NK-92 (cell line): ENCODE results near the gene BOLL.
"Not testable (repeated sequence)": the region's sequence is repeated elsewhere in the genome, so short reads cannot be mapped to it uniquely, and the experiment has no call there.

ENCODE experiments used
- DNase-seq: peaks from one replicate; lab custom pipeline; 2025; ENCODE audit not compliant: unreplicated experiment; lab: John Stamatoyannopoulos, UW

Gene BOLL

DNA sequence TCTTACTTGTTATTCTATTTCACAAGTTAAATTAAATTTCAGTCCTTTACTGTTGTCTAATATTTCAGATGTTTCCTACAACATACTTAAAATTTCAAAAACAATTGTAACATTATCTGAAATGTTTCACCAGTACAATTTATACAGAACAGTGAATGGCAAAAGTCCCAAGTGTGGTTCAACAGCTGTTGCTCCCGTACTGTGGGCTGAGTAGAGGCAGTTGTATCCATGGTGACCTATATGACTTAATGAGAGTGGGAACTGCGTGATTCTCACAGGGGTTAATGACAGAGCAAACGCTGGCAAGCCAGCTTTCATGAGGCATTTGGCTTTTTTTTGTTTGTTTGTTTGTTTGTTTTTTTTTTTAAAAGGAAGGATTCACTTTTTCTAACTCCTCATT, 13.9 kb upstream of the BOLL start:
- DNase-seq: no peak

DNA sequence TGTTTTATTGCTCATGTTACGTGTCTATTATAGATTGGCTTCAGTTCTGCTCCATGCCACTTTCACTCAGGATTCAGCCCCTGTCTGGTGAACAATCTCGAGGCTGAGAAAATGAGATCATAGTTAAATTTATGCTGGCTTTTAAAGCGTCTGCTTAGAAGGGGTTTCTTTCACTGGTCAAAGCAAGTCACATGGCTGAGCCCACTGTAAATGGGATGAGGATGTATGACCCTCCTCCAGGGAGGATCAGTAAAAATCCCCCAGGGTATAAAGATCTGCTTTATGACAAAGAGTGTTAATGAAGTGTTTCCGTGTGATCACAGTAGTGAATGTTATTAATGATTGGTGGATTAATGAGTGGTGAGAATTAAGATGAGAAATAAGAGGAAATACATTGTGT, 13.1 kb upstream of the BOLL start:
- DNase-seq: no peak

DNA sequence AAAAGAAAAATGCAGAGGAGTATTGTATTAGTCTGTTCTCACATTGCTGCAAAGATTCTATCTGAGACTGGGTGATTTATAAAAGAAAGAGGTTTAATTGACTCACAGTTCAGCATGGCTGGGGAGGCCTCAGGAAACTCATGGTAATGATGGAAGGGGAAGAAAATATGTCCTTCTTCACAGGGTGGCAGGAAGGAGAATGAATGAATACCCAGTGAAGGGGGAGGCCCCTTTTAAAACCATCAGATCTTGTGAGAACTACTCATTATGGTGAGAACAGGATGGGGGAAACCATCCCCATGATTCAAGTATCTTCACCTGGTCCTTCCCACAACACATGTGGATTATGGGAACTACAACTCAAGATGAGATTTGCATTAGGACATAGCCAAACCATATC, 10.2 kb upstream of the BOLL start:
- DNase-seq: no peak

DNA sequence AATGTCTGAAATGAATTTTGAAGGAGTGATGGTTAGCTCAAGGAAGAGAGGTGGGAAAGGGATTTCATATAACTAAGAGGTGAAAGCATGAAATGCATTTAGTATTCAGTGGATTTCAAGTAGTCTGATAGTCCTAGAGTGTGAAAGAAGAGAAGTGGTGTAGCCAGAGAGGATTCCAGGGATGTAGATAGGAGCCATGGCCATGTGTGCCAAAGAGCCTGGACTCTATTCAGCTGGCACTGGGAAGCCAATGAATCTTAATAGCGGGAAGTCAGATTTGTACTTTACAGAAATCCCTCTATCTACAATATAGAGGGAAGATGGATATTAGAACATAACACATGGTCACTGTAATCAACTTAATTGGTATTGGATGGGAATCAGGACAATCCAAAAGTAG, 8.3 kb upstream of the BOLL start:
- no peak for DNase-seq

DNA sequence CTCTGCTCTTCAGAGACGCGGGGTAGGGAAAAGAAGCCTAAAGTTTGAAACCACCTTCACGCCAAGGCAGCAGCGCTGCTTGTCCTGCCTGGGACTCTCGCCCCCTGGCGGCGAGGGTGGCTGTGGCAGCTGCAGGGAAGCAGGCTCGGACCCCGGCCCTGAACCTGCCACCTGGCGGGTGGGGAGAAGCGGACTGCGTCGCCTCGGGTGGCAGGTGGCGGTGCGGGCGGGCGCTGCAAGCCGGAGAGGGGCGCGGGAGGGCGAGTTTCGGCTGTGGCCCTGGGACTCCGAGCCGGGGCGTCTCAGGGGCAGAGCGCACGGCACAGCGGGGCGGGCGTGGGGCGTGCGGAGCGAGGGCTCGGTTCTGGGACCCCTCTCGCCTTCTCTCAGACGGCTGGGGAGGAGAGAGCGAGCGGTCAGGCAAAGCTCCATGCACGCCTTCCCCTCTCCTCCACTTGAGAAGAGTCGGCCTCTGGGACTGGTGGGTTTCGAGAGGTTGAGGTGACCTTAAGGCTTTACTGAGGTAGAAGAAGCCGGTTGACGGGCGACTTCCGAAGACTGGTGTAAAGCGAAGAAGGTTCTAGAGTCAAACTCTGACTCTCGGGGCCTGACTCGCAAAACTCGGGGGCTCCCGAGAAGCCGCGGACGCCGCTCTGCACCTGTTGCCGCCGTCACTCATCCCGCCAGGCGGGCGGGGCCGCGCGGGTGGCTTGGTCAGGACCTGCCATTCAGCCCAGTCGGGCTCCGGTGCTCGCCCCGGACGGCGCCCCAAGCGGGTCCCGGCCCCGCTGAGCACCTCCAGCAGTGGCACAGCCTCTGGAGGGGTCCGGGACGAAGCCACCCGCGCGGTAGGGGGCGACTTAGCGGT, 1.1 kb upstream of the BOLL start:
- no peak for DNase-seq

DNA sequence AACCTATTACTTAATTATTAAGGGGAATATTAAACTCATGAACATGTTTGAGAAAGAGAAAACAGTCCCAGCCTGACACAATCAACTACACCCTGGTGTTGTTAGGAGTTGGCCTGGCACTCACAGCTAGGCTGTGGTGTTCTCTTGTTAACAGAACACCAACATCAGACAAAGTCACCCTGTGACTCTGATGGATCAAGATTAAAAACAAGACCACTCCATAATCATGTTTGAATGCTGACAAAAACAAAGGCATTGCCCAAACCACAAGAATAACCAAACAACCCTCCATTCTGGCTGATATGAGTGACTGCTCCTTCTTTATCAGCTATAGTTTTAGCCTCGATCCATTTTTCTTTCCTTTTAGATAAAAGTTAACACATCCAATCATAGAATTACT, 3.0 kb downstream of the BOLL start:
- no peak for DNase-seq

DNA sequence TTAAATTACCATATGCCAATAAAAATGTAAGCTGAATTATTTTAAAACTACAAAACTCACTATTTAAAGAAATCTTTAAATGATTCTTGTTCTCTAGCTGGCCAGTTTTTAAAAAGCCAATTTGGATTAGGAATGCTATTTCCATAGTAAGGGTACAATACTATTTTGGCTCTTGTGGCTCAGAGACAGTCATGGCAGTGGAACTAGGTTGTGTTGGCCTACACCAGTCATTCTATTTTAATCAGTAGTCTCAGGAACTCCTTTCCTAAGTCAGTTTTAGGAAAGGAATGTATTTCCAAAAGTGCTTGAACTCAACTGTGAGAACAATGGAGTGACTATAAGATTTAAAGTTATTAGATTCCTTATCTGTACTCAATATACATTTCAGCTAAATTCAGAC, 5.9 kb downstream of the BOLL start:
- no peak for DNase-seq

DNA sequence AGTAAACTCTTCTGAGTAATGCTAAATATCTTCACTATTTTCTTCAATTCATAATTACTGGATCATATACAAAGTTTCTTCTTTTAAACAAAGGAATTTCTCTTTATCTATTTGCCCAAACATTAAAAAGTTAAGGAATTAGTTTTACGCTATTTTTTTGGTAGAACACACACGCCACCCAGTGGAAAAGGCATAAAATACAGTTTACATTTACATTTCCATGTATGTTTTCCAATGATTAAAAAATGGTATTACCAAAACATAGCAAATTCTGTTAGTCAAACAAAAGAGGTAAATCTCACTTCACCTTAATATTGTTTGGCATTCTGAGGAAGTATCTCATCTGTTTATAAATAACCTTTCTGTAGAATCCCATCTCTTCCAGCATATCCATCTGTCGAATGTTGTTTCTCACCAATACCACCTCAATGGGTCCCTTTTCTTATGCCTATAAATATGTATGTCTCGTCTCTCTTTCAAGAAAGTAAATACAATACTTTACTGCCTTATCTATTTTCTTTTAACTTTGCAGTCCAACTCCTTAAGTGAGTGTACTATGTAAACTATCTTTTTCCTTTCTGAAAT, 7.2 kb downstream of the BOLL start:
- DNase-seq: no peak

DNA sequence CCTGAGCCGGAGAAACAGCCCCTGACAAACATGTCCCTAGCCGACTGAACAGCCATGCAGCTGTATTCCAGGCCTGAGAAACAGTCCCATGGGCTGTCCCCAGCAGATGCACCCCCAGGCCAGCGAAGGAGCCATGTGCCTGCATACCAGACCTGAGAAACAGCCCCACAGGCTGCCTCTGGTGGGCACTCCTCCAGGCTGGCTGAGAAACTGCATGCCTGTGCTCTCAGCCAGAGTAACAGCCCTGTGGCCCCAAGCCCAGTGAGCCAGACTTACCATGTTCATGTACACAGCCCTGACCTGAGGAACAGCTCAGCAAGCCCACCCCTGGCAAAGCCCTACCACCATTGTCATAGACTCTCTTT, 24.8 kb downstream of the BOLL start:
- no peak for DNase-seq

DNA sequence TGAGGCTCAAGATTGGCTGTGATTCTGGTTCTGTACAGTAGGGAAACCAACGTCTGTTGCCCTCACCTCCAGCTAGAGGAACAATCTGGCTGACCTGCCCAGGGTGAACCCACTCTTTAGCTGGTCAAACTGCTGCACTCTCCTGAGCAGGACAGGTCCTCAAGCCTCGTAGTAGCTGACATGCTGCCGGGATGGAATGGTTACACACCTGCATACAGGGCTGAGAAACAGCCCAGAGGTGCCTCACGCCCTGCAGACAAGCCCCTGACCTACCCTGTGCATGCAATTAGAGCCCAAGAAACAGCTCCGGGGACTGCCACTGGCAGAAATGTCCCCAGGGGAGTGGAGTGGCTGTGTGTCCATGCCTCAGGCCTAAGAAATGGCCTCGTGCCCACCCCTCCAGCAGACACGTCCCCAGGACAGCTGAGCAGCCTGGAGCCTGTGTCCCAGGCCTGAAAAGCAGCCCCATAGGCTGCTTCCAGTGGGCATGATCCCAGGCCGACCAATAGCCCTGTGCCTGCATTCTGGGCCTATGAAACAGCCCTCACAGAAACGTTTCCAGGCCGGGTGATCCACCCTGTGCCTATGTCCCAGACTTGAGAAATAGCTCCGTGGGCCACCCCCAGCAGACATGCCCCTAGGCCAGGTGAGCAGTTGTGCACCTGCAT, 25.4 kb downstream of the BOLL start:
- DNase-seq: no peak

DNA sequence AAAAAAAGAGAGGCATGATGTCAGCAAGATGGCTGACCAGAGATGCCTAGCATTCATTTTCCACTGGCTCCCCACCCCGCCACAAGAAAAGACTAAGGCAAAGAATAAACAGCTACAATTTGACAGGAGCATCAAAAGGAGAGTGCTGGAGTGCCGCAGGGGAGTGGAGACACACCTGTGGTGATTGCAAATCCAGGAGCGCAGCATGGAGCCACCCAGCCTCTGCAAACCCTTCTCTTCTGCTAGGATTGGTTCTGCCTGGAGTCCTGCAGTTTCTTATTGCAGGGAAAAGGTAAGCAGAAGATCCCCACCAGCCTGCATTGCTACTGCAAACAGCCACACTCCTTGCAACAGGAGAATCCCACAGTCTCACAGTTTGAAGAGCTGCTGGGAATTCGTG, 26.1 kb downstream of the BOLL start:
- no peak for DNase-seq

DNA sequence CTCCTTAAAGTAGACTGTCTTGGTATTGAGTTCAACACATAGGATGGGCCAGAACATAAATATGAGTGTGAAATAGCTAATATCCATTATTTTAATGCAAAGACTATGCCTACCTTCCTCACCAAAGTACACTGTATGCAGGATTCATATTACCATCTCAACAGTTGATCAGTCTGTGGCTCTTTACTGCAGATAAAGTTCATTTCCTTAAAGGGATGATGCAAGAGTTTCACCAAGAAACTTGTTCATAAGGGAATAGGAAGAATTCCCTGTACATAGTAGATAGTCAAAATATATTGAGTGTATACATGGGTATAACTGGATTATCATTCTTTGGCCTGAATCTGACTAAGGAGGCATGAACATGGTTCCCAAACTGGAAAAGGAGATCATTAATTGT, 44.9 kb downstream of the BOLL start:
- no peak for DNase-seq

DNA sequence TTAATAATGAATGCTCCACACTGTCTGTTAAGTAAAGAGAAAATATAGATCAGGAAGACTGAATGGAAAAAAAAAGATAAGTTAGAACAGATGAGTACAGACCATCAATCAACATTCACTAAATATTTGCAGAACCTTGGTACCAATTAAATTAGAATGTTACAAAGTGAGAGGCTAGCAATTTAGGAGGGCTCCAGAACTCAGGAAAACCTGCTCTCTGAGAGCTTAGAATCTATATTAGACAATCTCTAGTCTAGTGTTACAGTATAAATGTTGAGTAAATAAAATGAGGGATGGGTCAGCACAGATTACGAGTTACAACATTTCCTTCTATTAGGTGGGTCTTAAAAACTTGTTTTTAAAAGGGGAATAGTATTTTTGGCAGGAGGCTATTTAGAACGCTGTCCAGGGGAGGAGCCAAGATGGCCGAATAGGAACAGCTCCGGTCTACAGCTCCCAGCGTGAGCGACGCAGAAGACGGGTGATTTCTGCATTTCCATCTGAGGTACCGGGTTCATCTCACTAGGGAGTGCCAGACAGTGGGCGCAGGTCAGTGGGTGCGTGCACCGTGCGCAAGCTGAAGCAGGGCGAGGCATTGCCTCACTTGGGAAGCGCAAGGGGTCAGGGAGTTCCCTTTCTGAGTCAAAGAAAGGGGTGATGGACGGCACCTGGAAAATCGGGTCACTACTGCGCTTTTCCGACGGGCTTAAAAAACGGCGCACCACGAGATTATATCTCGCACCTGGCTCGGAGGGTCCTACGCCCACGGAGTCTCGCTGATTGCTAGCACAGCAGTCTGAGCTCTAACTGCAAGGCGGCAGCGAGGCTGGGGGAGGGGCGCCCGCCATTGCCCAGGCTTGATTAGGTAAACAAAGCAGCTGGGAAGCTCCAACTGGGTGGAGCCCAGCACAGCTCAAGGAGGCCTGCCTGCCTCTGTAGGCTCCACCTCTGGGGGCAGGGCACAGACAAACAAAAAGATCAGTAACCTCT, 56.3 kb downstream of the BOLL start:
- not testable (repeated sequence) for DNase-seq

DNA sequence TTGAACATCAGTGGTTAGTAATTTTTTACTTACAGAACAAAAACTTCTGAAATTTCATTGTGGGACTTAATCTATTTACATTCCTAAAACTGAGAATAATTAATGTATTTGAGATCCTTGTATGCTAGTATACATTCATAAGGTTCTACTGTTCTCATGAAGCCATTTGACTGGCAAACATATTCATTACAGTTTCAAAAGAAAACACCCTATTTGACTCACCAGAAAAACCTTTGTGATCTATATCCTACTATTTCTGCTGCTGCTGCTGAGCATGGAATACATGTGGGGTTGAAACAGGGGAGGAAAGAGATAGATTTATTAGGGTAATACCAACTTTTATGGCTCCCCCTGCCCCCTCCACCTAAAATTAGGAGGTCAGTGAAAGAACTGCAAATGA, 58.1 kb downstream of the BOLL start:
- DNase-seq: no peak

DNA sequence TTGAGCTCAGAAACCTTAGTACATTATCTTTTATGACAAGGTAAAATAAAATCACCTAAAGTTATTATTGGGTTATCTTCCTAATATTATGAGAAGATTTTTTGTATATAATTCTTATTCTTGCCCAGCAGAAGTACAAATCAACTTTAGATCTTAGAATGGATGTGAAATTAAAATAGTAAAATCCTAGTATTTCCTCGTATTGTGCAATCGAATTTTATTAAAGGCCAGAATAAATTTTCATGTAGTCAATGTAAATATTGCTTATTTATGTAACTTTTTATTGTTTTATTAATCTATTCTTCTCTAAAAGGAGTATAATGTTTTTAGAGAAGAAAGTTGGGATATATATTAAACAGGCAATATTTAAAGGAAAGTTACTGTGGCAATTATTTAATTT, 67.3 kb downstream of the BOLL start:
- DNase-seq: no peak

DNA sequence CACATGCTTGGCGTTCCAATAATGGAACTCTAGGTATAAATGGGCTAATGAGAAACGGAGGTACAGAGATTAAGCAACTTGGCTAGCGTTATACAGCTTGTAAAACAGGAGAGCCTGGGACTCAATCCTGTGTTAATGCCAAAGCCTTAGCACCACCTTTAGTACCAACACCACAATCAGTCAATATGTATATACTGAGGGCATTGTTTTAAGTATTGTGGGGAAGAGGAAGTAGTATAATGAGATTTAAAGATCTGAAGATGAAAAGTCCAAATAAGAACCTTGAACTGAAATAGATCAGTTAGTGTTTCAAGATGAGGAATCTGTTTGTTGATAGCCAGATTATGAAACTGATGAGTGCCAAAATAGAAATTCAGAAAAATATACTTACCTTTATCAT, 71.8 kb downstream of the BOLL start:
- DNase-seq: no peak

DNA sequence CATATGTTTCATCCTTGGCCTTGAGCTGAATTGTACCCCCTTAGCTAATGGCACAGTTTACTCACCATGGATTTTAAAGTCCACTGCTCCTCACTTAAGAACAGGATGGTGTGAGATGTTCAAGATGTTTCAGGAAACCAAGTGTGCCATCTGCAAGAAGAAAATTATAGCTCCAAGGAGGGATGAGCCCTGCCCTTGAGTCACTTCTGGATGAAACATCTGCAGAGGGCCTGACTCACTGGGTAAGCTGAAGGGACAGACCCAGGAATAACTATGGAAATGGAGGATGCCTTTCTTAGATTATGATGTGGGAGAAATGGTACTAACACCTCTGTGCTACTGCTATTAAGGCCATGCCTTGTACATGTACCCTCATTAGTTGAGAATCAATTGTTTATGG, 73.5 kb downstream of the BOLL start:
- no peak for DNase-seq

DNA sequence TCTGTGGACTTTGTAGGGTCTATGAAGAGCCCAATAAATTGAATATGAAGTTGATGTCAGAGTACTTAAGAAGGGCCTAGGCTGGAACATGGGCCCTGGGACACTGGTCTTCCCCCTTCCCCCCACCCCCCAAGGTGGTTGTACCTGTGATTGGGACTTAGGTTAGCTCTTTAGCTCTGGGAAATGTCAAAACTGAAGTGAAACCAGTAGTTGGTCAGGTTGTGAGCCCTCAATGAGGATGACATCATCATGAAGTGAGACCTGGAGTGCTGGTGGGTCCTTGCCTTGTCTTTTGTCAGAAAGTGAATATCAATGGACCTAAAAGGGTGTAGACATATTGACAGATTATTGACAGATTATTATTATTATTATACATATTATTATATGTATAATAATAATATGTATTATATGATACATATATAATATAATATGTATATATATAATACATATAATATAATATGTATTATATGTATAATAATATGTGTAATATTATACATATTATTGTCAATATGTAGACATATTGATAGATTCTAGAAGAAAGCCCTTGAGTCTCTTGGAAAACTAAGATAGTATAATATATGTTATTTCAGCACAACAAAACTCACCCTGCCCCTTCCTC, 74.6 kb downstream of the BOLL start:
- DNase-seq: no peak

DNA sequence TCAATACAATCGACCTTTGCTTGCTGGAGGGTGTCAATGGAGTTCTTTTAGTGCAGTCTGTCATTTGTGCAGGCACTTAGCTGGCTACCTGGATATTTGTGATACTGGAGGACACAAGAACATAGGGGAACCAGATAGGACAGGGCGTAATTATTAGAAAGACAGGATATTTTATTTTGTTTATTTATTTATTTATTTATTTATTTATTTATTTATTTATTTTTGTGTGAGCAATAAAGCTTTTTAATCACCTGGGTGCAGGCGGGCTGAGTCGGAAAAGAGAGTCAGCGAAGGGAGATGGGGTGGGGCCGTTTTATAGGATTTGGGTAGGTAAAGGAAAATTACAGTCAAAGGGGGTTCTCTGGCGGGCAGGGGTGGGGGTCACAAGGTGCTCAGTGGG, 76.0 kb downstream of the BOLL start:
- DNase-seq: not testable (repeated sequence)

DNA sequence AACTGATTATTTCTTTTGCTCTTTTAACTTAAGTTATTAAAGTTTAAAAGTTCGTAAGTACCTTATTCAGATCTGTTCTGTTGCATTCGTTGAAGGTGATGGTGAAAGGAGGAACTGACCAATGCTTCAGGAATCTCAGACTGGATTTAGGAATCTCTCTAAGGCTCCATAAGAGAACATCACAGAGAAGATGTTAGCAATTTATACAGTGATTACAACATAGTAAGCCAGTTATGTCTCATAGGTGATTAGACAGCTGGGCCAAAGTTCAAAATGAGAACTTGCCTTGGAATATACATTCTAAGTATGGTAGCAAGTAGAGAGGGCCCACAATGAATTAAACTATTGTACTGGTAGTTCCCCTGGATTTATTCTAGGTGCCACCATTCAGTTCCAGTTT, 76.8 kb downstream of the BOLL start:
- no peak for DNase-seq
